HG02870 (cell line): ENCODE results near the gene CXCR4.
A peak's percentile ranks its signal among the peaks of the same experiment; 100 is the strongest.
"Not testable (repeated sequence)": the region's sequence is repeated elsewhere in the genome, so short reads cannot be mapped to it uniquely, and the experiment has no call there.

Experiments used
- ATAC-seq: cut with Tn5 transposase; IDR thresholded peaks from one replicate; pipeline ENCODE4 v1.9.1; 2021; ENCODE audit warnings: mild to moderate bottlenecking, moderate library complexity; ENCODE audit not compliant: unreplicated experiment

CXCR4 gene

DNA sequence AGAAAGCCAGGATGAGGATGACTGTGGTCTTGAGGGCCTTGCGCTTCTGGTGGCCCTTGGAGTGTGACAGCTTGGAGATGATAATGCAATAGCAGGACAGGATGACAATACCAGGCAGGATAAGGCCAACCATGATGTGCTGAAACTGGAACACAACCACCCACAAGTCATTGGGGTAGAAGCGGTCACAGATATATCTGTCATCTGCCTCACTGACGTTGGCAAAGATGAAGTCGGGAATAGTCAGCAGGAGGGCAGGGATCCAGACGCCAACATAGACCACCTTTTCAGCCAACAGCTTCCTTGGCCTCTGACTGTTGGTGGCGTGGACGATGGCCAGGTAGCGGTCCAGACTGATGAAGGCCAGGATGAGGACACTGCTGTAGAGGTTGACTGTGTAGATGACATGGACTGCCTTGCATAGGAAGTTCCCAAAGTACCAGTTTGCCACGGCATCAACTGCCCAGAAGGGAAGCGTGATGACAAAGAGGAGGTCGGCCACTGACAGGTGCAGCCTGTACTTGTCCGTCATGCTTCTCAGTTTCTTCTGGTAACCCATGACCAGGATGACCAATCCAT, 2.7 kb downstream of the CXCR4 start:
- ATAC-seq, result no peak

DNA sequence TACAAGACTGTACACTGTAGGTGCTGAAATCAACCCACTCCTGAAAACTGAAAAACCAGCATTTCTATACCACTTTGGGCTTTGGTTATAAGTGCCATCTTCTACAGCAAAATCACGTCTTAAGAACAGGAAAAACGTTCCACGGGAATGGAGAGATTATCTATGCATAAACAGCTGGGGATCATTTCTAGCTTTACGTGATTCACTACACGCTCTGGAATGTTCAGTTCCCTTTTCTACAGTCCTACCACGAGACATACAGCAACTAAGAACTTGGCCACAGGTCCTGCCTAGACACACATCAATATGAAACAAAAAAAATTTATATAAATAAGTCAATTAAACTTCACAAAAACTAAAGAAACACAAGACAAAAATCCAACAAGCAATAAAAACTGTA, 3.6 kb downstream of the CXCR4 start:
- ATAC-seq, result no peak

DNA sequence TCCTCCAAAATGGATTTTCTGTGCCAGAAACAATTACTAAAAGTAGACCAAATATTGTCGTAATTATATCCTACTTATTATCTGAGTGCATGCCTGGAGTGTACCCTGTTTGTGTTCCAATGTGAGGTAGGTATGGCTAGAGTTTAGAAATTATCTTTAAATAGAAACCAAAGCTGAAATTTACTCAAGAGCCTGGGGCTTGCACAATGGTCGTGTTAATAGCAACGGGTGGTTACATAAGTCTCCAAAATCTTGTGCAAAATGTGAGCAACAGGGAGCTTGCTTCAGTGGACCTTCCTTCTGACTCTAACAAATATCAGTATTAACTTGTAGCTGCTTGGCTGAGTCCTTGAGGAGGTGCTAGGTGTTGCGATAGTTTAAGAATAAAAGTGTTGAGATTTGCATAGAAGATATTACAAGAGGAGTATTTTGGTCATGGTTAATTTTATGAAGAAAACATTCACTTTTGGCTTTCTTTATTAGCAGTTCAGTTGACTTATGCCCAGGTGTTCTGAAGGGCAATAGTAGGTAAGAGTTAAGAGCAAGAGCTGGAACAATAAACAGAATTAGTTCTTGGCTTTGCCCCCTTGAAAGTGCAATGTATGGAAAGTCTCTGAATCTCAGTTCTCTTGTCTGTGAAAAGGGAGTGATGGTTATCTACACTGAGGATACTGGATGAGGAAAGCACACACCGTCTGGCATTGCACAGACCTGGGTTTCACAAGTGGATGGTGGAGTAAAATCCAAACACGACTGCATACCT, 4.6 kb downstream of the CXCR4 start:
- no peak for ATAC-seq

DNA sequence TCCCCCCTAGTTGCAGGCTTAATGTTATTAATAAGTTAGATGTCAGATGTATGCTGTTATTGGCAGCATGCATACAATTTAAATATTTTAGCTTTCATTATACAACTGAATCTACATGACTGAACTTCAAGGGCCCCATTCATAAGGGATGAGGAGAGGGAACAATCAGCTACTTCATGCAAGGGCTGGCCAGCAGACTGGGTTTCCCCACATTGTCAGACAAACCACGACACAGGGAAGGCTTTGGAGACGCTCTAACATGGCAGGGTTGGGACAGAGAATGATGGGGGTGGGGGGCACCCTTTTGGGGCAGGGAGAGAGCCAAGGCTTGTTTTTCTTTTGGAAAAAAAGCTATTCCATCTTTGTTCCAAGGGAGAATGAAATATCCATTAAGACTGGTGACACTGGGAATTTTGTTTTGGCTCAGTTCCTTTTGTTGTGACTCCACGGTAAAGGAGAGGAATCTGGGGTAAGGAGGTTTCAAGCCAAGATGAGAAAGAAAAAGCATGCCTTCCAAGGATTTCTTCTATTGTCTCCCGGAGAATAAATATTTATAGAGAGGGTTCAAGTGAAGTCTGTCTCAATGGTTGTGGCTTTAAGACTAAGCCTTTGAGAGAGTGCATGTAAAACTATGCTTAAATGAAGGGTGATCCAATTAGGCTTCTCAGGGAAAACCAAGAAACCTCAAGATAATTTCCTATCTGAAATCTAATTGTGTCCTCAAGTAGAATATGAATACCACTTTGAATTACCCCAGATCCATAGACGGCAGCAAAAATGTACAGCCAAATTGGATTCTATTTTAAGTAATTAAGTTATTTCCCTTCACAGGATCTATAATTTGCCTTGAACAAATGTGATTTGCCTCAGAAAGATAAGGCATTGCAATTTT, 5.4 kb downstream of the CXCR4 start:
- ATAC-seq, result no peak

DNA sequence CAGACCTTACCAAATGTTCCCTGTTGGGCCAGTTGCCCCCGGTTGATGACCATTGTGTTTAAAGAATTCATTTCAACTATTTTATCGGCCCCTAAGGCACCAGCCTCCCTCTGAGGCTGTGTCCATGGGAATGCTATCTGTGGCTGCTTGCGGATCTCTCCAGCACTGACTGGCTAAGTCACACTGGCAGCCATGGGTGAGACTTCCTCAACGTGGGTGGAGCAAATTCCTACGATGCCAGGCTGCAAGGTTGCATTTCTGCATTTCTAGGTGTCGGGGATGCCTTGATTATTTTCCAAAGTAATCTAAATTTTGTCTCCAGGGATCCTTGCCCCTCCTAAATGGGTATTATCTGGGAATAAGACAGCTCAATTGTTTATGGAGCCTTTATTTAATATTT, 6.2 kb downstream of the CXCR4 start:
- ATAC-seq, result no peak

DNA sequence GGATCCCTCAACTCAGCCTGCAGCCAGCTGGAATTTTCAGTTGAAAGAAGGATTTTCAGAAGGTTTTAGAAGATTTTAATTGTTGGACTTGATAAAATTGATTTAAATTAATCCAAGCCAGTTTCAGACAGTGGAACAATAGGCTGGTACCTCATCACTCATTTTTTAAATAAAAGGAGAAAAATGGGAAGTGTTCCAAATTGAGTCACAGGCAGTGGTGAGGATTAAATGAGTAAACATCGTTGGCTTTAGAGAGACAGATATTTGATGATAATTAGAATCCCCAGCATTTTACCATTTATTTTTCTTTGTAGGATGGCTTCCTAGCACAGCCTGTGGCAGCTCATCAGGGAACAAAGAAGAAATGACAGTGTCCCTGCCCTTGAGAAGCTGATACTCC, 7.4 kb downstream of the CXCR4 start:
- ATAC-seq, result no peak

DNA sequence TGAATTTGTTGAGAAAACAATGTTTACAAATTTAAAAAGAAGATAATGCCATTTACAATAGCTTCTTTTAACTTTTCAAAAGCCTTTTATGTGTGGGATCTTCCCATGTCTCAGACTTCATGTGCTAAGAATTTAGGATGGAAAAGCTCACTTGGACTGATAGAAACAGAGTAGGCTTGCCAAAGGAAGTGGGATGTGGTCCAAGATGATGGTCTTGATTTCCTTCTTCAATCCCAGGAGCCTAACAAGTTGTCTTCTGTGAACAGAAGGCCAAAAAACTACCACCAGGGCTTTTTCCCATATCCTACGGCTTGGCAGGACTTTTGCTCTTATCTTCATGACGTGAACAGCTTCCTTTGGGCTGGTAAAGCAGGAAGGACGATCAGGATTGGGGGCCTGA, 9.5 kb downstream of the CXCR4 start:
- ATAC-seq, result no peak

DNA sequence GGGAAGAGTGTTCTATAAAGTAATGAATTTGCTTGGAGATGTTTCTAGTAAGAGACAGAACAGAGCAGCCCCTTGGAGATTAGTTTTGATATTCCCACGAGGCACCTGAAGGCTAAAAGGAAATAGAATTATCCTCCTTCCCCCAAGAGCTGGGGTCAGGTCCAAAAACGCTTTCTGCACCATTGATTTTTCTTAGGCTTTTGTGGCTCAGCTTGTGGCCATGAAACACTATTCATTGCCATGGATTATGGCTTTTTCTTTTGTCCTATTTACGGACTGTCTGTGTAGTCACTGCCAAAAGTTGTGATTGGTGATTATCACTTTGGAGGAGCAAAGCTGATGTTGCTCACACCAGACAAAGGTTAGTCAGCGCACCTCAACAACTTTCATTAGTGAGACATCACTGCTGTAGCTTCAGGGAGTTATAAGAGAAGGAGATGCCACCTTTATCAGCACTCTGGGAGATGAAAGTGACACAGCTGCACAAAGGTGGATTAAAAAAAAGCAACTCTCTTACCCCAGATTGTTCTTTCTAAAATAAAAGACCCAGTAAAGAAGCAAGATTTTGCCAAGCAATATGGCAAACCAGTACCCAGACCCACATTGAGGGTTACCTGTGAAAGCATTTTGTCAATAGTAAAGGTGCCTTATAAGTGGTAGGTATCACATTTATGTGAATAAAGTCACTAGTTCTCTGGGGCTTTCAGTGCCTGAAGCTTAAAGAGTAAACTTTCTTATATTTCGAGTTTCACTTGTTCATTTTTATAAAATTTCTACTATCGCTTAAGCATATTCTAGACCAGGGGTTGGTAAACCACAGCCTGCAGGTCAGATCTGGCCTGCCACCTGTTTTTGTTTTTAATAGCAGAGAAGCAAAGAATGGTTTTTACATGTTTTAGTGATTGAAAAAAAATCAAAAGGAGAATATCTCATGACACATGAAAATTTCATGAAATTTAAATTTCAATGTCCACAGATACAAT, 10.6 kb downstream of the CXCR4 start:
- ATAC-seq, result peak; percentile 84

DNA sequence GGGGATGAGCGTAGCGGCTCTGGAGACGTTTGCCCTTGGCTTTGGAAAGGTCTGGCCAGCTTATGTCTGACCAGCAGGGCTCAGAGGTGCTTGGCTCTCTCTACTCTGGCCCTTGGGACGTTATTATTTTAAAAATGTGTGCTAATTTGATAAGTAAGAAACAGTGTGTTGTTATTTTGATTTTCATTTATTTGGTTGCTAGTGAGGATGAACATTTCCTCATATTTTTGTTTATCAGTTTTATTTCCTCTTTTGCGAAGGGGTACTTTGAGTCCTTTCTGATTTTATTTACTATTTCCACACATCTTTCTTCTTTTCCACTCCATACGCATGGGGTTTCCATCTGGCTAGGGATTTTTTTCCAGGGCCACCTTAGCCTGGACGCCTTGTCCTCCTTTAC, 11.4 kb downstream of the CXCR4 start:
- ATAC-seq, result no peak

DNA sequence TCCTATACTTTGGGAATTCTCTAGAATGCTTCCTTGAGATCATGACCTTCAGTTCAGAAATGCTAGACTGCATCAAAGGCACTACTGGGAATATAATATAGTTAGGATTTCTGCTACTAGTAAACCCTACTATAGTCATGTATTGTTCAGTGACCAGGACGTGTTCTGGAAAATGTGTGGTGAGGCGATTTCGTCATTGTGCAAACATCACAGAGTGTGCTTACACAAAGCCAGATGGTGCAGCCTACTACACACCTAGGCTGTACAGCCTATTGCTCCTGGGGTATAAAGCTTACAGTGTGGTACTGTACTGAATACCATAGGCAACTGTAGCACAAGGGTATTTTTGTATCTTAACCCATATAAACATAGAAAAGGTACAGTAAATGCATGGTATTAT, 13.0 kb downstream of the CXCR4 start:
- no peak for ATAC-seq

DNA sequence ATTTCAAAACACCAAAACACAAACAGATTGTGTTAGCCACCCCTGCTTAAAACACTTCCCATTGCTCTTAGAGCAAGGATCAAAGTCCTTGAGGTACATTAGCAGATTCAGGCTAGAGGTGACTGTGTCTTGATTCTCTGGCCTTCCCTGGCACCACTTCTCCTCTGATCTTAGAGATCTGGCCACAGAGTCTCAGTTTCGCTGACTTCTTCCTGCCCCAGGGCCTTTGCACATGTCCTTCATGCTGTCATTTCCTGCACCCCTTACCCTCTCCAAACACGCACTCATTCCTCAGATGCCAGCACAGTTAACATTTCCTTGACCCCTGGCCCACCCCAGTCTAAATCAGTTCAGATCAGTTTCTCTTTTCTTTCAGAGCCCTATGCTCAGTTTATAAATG, 16.9 kb downstream of the CXCR4 start:
- ATAC-seq, result no peak

DNA sequence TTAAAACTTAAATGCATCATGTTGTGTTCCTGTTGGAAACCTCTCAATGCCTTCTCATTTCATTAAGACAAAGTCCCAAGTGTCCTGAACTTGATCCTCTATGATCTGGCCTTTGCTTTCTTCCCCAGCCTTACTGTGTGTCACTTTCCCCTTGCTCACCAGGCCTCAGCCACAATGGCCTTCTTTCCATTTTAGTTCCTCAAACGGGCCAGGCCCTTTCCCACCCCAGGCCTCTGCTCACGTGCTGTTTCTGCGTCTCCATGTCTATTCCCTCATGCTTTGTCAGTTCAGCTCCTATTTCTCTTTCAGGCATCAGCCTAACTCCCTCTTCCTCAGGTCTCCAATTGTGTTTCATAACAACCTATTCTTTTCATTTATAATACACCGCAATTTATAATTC, 19.5 kb downstream of the CXCR4 start:
- ATAC-seq, result no peak

DNA sequence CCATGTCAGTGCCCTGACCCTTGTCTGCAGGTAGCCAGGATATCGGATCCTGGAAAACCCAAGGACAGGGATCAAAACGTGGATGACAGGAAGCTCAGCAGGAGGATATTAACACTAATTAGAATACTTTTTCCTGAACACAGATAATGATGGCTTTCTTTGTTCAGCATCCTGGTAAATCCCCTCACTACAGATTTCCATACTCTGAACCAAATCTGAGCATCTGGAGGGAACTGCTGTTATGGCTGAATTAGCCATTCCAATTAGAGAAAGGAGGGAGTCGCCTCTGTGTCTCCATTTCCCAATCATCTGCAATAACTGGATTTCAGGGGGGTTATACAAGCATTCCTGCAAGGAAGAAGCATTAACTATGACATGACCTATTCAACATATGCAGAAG, 24.4 kb downstream of the CXCR4 start:
- ATAC-seq, result no peak

DNA sequence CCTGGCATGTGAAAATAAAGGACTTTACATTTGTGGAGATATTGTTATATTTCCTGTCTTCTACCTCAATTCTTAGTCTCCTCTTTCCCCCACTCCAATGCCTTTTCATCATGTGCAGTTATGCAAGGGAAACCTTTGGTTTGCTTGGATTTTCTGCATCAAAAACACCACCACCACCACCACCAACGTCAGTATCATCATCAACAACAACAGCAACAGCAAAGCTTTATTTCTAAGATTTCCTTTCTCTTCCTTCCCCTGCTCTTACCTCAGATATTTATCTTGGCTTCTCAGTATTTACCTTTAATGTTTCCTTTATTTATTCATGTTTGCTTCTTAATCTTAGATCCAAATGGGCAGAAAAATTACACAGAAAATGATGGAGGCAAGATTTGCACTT, 26.1 kb downstream of the CXCR4 start:
- ATAC-seq, result no peak

DNA sequence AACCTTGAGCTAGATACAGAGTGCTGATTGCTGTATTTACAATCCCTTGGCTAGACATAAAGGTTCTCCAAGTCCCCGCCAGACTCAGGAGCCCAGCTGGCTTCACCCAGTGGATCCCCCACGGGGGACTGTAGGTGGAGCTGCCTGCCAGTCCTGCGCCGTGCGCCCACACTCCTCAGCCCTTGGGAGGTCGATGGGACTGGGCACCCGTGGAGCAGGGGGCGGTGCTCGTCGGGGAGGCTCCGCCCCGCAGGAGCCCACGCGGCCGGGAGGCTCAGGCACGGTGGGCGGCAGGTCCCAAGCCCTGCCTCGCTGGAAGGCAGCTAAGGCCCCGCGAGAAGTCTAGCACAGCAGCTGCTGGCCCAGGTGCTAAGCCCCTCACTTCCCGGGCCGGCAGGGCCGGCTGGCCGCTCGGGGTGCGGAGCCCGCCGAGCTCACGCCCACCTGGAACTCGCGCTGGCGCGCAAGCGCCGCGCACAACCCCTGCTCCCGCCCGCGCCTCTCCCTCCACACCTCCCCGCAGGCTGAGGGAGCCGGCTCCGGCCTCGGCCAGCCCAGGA, 30.0 kb downstream of the CXCR4 start:
- not testable (repeated sequence) for ATAC-seq

DNA sequence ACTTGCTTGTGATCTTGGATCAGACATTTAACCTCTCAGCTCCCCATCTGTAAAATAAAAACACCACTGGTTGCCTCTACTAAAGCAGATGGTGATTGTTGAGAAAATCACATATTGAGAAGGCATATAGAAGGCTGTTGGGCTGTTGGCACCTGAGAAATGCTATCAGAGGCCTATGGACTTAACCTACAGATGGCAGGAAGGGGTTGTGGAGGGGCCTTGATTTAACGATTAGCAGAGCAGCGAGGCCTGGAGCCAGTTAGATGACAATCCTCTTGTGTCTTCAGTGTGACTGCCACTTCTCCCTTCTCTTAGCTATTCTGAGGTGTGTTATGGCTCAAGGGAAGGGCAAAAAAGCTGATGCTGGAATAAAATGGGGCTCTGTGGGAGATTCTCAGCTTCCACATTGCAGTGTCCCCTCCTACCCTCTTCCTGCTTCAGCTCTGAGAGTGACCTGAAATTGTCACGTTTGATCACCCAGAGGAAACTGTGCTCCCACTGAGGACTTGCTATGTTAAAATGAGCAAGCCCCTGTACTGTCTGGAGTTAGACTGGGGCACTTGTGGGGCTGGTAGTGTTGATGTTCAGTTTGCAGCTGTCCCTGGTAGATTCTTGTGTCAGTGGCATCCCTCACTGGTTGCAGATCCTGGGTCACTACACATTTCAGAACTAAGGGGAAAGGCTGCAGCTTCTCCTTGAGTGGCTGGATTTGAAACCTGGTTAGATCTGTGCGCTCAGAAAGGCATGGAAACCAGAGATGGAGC, 31.5 kb downstream of the CXCR4 start:
- no peak for ATAC-seq

DNA sequence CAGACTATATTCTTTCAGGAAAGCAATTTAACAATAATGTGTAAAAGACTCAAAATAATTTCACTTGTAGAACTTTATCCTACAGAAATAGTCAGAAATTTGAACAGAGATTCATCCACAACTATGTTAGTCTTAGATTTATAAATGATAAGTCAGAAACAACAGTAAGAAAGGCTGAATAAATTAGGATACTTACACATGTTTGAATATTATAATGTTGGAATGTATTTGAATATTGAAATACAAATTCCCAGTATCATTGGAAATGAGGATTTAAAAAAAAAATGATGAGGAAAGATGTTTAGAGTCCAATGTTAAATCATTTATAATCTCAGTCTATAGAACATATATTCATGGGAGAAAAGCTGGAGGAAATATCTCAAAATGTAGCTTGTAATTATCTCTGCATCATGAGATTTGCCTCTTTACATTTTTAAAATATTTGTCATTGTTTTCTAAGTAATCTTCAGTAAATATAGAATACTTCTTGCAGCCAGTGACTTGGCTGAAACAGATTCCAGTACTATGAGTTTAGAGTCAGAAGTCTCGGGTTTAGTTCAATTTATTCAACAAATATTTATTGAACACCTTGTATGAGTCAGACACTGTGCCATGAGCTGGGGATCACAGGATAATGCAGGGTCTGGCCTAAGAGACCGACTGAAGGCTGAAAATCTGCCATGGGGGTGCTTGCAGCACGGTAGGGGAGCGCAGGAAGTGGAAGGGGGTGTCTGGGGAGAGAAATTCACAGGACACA, 32.3 kb downstream of the CXCR4 start:
- ATAC-seq, result no peak

DNA sequence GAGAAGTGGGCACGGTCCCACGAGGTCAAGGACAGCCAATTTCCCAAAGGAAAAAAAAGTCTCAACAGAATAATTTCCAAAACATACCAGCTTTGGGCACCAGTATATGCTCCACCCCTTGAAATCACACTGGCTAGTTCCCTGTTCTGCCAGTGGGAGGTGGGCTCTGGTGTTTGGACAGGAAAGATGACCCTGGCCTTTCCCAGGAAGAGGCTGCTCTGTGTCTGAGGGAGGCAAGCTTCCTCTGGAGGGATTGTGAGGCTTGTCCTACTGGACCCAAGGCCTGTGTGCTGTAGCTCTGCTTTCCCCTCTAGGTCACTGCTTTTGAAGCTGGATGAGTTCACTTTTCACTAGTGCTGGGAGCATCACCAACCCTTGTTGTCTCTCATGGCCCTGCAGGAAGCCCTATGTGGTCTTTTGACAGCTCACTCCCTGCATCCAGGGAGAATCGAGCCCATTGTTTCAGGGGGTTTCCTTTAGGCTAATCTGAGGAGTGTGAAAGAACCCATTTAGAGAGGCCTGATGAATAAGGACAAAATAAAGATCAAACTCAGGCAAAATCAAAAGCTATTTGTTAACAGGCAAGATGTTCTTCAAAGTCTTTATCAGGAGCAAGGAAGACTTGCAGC, 36.3 kb downstream of the CXCR4 start:
- ATAC-seq, result no peak

DNA sequence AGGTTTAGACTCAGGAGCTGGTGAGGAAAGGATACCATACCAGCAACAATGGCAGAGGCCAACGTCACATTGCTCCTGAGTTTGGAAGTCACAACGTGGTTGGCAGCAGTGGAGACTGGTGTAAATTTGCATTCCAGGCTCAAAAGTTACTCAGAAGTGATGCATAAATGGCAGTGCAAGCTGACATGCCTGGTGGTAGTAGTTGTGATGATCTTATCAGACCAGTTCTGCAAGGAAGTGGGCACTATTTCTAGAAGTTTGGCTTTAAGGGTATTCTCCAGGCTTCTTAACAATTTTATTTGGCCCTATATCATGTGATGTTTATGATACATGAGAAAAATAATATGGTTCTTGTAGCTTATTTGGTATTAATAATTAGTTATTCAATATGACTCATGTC, 37.8 kb downstream of the CXCR4 start:
- no peak for ATAC-seq
